GM18858 (cell line): ENCODE measurements around the gene AGXT.

Experiments
- ATAC-seq: cut with Tn5 transposase; IDR thresholded peaks from one replicate; pipeline ENCODE4 v1.9.1; 2021; ENCODE audit not compliant: unreplicated experiment

The AGXT gene

DNA sequence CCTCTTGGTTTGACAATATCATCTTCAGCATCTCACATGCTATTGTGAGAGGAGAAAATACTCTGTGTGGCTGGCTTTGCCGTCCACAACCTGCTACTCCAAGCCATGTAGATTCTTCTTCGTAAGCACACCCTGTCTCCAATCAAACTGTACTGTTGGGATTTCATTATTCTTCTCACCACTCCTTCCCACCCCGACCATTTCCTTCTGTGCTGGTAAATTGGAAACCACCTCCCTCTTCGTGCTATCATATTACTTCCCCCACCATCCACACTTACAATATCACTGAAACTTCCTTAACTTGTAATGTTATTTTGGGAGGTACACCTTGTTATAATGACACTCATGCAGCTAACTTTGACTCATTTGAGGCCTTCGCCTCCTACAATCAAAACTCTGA is 3.2 kb upstream of the AGXT start:
- no peak for ATAC-seq

DNA sequence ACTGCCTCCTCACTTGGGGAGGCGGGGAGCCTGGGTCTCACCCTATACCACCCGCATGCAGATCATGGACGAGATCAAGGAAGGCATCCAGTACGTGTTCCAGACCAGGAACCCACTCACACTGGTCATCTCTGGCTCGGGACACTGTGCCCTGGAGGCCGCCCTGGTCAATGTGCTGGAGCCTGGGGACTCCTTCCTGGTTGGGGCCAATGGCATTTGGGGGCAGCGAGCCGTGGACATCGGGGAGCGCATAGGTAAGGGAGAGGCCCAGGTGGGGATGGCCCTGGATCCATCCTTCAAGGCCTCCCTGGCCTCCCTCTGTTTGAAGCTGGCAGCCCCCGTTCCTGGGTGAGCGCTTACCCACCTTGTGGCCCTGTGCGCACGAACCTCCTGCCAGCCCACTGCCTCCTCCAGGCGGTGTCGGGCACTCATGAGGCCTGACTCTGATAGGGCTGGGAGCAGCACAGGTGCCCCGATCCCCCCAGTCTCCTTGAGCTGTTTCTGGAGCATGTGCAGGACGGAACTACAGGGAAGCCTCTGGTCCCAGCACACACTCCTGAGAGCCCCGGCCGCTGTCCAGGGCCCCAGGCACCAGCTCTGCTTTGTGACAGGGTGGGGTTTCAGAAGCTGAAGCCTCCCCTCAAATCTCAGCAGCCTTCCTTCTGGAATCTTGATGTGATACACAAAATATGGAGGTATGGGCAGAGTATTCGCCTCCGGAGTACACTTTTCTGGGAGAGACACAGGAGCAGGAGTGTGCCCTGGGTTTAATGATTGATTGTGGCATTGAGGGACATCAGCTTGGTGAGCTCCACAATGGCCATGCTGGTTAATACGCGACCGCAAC is 708 bp downstream of the AGXT start:
- no peak for ATAC-seq

DNA sequence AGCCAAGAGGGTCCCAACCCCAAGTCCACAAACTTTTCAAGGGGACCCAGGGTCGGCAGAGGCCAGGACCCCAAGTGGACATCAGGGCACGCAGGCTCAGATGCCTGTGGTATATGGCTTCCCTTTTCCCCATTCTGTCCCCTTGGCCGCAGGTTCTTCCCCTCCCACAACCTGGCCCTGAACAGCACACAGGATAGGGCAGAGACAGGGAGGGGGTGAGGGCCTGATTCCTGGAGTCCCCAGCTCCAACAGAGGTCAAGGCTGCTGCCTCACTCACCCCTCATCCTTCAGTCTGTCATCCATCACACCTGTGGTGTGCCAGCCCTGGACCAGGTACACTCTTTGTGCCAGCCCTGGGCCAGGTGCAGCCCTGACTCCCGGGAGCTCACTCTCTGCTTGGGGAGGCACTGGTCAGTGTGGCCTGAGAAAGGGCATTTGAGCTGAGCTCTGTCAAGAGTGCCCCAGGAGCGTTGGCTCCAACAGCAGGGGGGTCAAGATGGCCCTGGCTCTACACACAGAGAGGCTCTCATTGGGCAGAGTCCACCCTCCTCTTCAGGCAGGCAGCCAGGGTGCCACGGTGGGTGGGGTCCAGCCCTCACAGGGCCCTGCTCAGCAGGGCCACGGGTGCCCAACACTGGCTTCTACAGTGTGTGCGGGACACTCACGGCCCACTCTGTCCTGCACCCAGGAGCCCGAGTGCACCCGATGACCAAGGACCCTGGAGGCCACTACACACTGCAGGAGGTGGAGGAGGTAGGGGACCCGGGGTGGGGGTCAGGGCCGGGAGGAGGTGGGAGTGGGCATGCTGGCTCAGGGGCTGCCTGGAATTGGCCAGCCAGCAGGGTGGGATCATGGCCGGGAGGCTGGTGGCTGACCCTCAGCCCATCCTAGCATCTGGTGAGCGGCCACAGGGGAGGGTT is 1.6 kb downstream of the AGXT start:
- no peak for ATAC-seq

DNA sequence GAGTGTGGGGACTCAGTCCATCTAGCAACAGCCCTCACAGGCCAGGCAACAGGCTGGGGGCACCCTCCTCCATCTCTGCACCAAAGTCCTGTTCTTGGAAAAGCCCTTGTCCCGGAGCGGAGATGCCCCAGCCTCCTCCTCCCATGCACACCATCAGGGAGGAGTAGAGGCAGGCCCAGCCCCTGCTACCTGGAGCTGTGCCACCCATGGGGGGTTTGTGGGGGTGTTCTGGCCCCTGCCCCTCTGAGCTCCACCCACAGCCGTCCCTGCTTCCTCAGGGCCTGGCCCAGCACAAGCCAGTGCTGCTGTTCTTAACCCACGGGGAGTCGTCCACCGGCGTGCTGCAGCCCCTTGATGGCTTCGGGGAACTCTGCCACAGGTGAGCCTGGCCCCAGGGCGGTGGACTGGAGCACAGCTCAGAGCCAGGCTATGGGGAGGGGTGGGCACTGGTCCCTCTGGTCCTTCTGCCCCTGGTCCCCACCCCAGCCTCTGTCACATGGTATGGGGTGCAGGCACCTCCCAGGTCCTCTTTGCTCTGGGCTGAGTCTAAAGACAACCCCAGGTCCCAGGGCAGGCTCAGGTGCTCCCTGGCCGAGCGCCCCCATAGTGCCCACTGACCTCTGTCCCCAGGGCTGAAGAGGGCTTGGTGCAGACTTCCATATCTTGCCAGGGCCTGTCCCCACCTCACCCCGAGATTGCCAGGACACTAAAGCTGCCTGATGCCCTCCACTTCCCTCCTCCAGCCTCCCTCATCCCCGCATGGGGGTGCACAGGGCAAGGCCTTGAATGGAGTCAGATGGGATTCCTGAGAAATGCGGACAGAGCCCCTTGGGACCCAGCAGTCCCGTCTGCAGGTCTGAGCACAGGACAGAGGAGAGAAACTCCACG is 2.7 kb downstream of the AGXT start:
- ATAC-seq, result no peak

DNA sequence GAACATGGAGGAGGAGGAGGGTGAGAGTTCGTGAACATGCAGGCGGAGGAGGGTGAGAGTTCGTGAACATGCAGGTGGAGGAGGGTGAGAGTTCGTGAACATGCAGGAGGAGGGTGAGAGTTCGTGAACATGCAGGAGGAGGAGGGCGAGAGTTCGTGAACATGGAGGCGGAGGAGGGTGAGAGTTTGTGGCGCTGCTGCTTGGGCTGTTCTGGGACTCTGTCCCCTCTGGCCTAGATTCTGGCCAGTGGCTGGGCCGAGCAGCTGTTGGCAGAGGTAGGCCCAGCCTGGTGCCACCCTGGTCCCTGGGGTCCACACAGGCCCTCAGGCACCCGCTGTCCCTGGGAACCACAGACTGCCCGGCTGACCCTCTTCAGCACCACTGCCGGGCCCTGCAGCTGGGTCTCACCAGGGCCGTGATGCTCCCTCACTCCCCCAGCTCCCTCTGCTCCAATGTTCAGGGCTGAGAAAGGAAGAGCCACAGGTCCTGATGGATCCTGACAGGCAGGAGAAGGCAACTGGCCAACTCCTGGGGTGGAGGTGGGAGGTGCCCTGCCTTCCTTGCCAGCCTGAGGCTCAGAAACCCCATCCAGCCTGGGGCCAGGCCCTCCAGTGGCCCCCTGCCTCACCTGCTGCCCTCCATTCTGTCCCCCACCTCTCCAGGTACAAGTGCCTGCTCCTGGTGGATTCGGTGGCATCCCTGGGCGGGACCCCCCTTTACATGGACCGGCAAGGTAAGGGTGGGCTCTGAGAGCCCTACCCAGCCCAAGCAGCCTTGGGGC is 3.9 kb downstream of the AGXT start:
- ATAC-seq, result no peak

DNA sequence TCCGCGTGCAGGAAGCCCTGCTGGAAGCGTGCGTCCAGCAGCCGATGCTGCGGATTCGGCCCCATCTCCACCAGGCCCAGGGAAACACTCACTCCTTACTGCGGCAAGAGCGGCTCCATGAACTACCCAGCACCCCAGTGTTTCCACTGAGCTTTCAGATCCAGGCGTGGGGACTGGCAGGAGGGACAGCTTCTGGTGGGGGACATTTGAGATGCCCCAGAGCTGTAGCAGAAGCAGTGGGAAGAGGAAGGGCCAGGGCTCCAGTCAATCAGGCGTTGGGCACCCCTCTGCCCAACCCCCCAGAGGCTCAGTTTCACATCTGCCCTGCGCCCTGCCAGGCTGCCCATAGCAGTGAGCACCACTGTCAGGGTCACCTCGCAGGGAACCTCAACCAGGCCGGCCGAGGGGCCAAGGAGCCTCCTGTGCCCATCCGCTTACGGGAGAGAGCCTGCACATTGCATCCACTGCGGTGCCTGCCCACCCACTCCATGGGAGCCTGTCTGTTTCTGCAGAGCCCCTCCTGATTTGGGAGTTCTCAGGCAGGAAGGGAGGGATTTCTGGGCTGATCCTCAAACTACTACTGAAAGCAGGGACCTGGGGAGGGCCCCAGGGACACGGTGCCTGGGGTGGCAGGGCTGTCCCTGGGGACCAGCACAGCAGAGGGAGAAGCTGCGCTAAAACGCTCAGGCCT is 4.6 kb downstream of the AGXT start:
- ATAC-seq, result no peak

DNA sequence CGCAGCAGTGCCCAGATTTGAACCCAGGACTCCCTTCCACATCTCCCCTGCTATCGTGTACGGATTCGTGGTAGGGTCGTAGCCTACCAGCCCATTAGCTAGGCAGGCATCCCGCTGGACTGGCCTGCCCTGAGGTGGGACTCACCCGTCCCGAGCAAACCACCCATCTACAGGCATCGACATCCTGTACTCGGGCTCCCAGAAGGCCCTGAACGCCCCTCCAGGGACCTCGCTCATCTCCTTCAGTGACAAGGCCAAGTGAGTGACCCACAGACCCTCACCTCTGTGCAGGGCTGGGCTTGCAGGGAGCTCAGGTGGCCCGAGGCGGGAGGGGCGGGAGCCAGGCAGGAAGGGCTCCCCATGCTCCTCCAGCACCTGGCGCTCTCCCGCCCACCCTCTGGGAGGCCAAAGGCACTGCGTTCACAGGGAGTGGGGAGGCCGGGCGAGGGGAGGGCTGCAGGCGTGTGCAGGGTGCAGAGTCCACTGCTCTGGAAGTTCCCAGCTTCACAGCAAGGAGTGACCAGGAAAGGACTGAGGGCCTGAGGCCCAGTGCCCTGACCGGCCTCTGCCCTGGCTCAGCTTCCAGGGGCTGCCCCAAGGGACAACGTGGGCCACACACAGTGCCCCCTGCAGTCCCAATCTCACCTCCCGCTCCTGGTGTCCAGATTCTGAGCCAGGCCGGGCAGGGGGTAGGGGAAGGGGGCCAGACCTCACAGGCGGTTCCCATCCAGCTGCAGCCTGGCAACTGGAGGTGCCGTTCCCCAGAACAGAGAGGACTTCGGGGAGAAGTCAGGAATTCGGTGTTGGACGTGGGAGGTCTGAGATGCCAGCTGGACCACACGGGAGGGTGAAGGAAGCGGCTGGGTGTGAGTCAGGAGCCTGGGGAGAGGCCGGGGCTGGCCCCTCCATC is 5.4 kb downstream of the AGXT start:
- no peak for ATAC-seq

DNA sequence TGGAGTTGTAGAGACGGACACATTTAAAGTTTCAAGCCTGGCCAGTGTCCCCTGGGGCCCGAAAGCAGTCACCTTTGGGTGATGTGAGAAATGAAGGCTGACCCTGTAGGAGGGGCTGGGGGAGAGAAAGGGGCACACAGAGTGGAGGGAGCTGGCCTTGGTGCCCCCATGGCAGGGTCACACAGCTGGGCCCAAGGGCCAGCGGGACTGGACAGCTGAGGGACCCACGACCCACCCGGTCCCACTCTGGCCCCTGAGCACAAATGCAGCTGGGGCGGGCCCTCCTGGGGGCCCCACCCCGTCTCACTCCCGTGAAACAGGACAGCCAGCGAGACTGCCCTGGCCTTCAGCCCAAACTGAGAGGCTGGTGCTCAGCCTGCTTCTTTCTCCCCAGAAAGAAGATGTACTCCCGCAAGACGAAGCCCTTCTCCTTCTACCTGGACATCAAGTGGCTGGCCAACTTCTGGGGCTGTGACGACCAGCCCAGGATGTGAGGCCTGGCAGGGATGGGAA is 6.1 kb downstream of the AGXT start:
- ATAC-seq, result no peak

DNA sequence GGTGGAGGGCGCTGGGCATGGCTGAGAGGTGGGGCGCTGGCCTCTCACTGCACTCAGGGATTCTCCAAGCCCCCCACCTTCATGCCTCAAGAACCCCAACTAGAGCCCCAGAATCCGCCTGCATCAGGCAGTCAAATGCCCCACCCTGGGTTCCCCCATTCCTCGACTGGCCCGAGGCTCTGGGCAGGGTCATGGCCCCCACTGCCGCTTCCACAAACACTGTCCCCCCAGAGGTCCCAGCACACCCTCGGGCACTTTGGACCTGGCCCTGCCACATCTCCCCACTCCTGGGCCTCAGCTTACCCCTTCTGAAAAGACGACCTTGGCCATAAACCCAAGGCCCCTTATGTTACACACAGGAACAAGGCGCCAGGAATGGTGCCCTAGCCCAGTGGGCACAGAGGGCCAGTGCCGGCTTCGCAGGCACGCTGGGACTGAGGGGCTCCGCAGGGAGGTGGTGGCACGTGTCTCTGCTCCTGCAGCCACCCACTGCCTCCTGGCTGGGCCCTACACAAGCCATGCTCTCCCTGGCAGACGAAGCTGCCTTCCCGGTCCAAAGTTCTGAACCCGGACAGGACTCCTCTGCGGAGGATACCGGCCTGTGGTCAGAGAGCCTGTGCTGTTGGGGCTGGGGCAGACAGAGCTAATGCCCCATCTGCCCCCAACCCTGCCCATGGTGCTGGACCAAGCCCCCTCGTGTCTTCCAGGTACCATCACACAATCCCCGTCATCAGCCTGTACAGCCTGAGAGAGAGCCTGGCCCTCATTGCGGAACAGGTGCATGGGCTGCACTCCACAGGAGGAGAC is 6.8 kb downstream of the AGXT start:
- ATAC-seq, result no peak

DNA sequence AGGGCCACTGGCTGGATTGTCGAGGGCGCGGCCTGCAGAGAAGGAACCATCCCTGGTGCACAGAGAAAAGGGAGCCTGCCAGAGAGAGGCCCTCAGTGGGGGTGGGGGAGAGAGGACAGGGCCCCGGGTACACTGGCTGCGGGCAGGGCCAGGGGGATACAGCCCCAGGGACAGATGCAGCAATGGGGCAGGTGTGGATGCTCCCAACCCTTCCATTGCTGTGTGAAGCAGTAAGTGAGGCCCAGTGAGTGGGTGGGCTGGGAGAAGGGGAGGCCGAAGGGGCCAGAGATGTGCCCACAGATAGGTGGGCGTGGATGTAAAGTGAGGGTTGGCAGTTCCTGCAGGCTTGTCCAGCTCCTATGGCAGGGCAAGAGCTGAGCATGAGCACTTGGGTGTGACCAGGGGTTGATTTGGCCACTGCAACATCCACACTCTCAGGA is 7.4 kb downstream of the AGXT start:
- no peak for ATAC-seq

DNA sequence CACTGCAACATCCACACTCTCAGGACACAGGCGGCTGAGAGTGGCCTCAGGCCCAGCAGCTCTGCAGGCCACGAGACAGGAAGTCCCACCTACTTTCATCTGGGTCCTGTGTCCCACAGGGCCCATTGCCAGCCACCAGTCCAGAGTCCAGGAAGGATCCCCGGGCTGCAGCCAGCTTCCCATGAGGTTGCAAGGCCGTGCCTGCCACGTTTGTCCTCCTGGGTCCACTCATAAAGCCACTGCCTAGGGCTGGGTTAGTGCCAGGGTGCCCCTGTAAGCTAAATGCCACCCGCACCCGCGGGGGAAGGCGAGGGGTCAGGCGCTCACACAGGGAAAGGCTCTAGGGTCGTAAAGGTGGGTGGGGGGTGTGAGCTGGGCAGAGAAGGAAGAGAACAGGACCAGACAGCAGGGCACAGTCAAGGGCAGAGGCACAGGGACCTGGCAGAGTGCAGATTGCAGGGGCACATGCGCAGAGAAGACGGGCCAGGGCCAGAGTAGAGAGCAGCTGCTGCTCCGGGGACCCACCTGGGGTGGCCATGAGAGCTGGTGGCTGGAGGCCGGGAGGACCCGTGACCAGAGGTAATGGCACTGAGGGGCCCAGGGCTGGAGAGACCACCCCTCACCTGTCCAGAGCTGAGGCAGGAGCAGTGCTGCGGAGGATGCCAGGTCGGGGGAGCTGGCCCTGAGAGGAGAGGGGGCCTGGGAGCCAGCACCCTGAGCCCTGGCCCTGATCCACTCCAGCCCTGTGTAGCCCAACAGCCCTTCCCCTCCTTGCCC is 8.0 kb downstream of the AGXT start:
- no peak for ATAC-seq

DNA sequence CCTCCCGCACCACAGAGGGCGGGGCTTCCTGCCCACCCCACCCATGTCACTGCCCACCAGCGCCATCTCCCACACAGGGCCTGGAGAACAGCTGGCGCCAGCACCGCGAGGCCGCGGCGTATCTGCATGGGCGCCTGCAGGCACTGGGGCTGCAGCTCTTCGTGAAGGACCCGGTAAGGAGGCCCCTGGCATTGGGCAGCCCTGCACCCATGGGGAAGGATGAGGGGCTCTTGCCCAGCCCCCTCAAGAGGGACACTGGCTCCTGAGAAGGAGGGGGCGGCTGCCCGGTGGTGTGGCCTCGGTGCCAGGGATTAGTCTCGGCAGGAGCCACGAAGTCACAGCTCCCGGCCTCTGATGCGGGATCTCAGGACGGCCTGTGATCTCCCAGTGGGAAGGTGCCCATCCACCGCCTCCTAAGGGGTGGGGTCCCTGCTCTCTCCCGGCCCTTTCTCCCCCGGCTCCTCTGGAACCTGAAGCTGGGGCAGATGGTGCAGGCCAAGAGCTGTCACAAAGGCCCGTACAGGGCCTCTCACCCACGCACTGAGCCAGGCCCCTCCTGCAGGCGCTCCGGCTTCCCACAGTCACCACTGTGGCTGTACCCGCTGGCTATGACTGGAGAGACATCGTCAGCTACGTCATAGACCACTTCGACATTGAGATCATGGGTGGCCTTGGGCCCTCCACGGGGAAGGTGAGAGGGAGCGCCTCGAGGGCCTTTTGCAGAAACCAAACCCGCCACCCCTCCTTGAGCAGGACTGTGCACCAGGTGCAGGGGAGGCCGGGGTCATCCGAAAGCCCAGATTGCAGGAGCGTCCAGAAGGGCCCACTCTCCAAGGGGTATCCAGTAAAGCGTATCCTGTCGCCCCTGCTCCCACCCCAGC is 9.1 kb downstream of the AGXT start:
- ATAC-seq, result no peak

DNA sequence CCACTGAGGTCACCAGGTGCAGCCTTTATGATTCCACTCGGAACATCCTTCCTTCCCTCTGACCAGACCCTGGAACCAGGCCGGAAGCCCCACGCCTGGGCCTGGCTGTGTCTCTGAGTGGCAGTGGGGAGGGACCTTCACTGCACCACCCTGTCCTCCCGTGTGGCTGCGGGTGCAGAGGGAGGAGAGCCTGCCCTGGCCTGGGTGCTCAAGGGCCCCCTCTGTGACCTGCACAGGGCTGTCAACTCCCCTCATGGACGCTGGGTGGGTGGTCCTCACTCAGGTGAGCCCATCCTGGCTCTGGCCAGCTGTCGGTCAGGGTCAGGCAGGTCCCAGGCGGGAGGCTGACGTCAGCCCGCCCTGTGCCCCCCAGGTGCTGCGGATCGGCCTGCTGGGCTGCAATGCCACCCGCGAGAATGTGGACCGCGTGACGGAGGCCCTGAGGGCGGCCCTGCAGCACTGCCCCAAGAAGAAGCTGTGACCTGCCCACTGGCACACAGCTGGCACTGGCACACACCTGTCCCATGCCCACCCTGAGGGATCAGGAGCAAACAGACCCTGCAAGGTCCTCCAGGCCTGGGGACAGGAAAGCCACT is 9.8 kb downstream of the AGXT start:
- ATAC-seq, result no peak

DNA sequence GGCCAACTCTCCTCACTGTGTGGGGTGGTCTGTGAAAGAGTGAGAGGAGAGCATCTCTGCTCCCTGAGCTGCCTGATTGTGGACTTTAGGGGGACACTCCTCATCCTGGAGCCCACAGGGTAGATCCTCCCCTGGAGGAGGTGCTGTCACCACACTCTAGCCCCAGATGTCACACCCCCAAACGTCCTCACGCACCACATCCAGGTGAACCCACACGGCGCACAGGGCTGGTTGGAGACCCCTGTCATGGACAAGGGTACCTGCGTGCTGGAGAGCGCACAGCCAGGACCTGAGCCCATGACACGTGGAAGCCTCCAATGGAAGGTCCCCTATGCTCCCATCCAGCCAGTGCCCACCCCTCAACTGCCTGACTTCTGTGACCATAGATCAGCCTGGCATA is 10.5 kb downstream of the AGXT start:
- no peak for ATAC-seq

DNA sequence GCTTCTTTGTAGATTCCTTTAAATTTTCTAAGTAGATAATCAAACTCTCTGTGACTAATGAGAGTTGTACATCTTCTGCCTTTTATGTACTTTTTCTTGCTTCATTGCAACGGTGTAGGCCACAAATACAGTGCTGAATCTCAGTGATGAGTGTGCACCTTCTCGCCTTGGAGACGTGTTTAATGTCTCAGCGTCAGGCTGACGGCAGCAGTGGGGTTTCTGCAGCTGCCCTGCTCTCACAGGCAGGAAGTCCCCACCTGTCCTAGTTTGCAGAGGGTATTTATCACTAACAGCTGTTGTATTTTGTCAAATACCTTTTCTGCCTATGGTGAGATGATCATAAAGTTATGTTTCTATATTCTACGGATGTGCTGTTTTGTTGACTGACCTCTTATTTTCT is 13.3 kb downstream of the AGXT start:
- no peak for ATAC-seq
